Stimulated activated naive B cell treated with anti-CD40 and anti-IgM and Interleukin-4, amounts not matched to agents 10 μg/mL and 1 μg/mL and 100 μg/mL, for 72 hours (primary cell): ENCODE measurements around the gene CLEC19A.

Source experiments
- ATAC-seq, 2 donors: fragments of 150-1000 bp; cut with Tn5 transposase; replicated peaks; 2 replicates each; pipeline ENCODE4 v1.10.0; 2021; ENCODE audit warnings: moderate library complexity in 1 of 2
- DNase-seq: peaks from one replicate; pipeline ENCODE4 v3.0.0; 2021
- H3K27ac Mint-ChIP-seq: one replicate; pipeline ENCODE4 v1.8.0; 2022; ENCODE audit warnings: mild to moderate bottlenecking, mixed read lengths
- H3K27me3 Mint-ChIP-seq, 2 donors: one replicate each; pipeline ENCODE4 v1.8.0; 2022; ENCODE audit warnings: mixed read lengths in 2 of 2
- H3K36me3 Mint-ChIP-seq, 2 donors: one replicate each; pipeline ENCODE4 v1.8.0; 2022; ENCODE audit warnings: mixed read lengths in 2 of 2, mild to moderate bottlenecking in 1 of 2
- H3K4me1 Mint-ChIP-seq, 2 donors: one replicate each; pipeline ENCODE4 v1.8.0; 2022; ENCODE audit warnings: mixed read lengths in 2 of 2, mild to moderate bottlenecking in 1 of 2
- H3K4me3 Mint-ChIP-seq, 2 donors: one replicate each; pipeline ENCODE4 v1.8.0; 2022; ENCODE audit warnings: mild to moderate bottlenecking in 2 of 2, mixed read lengths in 2 of 2, moderate library complexity in 1 of 2
- H3K9me3 Mint-ChIP-seq, 2 donors: one replicate each; pipeline ENCODE4 v1.8.0; 2022; ENCODE audit warnings: mixed read lengths in 2 of 2, mild to moderate bottlenecking in 1 of 2

CLEC19A gene

GRCh38 chr16:19285431-19285830 is at the start of gene CLEC19A:
Gene CLEC19A (plus strand): TSS chr16:19285731. CDS start chr16:19285852, 121 bp downstream.
- H3K36me3 Mint-ChIP-seq = peaks cover 0 to 3% of the 10 kb centered on the region in 2 donors
- DNase-seq (no peak), ATAC-seq (no peak)
- peaks cover under 1 to 4% of the 10 kb centered on the region in 2 donors for H3K9me3 Mint-ChIP-seq
- H3K27me3 Mint-ChIP-seq = peaks cover 4% of the 10 kb centered on the region in 2 donors
- peaks cover 19 to 25% of the 10 kb centered on the region in 2 donors for H3K4me1 Mint-ChIP-seq
- H3K4me3 Mint-ChIP-seq = no peak within 1 kb of the TSS
- H3K27ac Mint-ChIP-seq = no peak within 1 kb of the TSS

GRCh38 chr16:19235886-19236285 is 49.6 kb upstream of the CLEC19A start:
- DNase-seq (no peak), ATAC-seq (no peak)
- Mint-ChIP-seq H3K27me3 (no peaks in the 10 kb centered on the region), H3K9me3 (peaks cover 12 to 23% of the 10 kb centered on the region in 2 donors), H3K4me3 (no peak overlapping the region), H3K36me3 (peaks cover 61 to 84% of the 10 kb centered on the region in 2 donors), H3K4me1 (no peaks in the 10 kb centered on the region), H3K27ac (no peak overlapping the region)

DNA sequence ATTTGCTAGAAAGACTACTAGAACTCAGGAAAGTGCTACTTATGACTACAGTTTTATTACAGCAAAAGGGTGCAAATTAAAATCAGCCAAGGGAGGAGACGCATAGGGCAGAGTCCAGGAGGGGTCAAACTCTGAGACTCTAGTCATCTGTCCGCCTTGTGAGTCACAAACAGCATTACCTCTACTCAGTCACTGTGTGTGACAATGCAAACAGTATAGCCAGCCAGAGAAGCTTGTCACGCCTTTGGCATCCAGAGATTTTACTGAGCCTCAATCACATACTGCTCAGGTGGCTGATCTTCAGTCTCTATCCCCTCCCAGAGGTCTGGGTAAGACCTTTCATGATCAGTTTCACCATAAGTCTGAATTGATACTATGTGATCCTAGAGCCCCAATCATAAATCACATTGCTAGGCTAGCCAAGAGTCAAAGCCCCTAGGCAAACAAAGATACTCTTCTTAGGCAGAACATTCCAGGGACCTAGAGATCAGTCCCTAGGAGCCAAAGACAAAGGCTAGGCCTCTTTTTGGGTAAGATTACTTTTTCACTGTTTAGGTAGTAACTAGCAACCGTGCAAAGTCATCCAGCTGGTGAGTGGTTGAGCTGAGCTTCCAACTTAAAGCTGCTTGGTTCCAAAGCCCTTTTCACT is 48.8 kb upstream of the CLEC19A start:
- no peaks in the 10 kb centered on the region for H3K27me3 Mint-ChIP-seq
- H3K27ac Mint-ChIP-seq = no peak overlapping the region
- peaks cover 60 to 85% of the 10 kb centered on the region in 2 donors for H3K36me3 Mint-ChIP-seq
- no peak overlapping the region for H3K4me3 Mint-ChIP-seq
- H3K9me3 Mint-ChIP-seq = peaks cover 12 to 25% of the 10 kb centered on the region in 2 donors
- no peaks in the 10 kb centered on the region for H3K4me1 Mint-ChIP-seq
- ATAC-seq (no peak), DNase-seq (no peak)

- Mint-ChIP-seq H3K4me1 (no peaks in the 10 kb centered on the region), H3K27ac (no peak overlapping the region), H3K9me3 (peaks cover 12 to 24% of the 10 kb centered on the region in 2 donors), H3K4me3 (no peak overlapping the region), H3K36me3 (peaks cover 57 to 85% of the 10 kb centered on the region in 2 donors), H3K27me3 (no peaks in the 10 kb centered on the region)
- no peak for ATAC-seq
- DNase-seq = no peak
Observed at GRCh38 chr16:19238406-19238805, 47.1 kb upstream of the CLEC19A start.

DNA sequence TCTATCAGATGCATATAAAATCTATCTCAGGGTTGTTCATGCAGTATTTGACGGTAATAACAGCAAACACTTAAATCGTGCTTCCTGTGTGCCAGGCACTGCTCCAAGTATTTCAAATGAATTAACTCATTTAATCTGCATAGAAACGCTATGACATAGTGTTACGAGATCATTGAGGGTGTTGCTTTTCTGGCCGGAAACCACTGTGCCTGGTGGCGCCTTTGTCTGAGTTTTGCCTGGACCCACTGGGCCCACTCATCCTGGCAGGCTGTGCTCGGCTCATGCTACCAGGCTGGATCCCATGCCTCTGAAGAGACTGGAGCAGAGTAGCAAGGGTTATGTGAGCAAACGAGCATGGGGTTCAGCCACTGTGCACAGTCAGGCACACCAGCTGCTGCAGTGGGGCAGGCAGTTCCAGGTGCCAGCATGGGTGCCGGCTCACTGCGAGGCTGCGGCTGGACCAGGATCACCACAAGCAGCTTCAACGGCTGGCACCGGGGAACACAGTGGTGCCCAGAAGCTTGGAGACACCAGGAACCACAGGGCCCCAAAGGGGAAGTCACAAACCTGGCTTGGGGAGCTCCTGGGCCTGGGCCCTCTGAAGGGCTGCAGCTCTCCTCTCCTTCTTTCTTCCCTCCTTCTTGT is 45.9 kb upstream of the CLEC19A start:
- H3K27ac Mint-ChIP-seq = no peak overlapping the region
- peaks cover 0 to 3% of the 10 kb centered on the region in 2 donors for H3K27me3 Mint-ChIP-seq
- H3K4me3 Mint-ChIP-seq = no peak overlapping the region
- H3K4me1 Mint-ChIP-seq = peaks cover 0 to under 1% of the 10 kb centered on the region in 2 donors
- H3K9me3 Mint-ChIP-seq = peaks cover 12 to 24% of the 10 kb centered on the region in 2 donors
- peaks cover 47 to 76% of the 10 kb centered on the region in 2 donors for H3K36me3 Mint-ChIP-seq
- DNase-seq (no peak), ATAC-seq (no peak)

DNA sequence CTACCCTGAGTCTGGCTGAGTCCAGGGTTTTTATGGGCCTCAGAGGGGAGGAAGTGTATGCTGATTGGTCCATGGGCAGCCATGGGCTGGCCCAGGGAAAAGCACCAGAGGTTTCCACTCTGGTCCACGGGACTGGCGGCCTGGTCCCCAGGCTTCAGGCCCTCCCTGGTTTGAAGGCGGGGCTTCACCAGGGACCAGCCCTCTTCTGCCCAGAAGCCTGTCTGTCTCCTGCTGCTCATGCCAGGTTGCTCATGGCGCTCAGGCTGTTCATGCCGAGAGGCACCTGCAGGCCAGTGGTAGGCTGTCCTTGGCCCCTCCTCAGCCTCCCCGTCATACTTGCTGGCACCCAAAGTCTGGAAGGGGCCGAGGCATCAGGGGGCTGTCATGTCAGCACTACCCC is 45.0 kb upstream of the CLEC19A start:
- Mint-ChIP-seq H3K36me3 (peaks cover 39 to 70% of the 10 kb centered on the region in 2 donors), H3K27ac (no peak overlapping the region), H3K4me1 (peaks cover 0 to 3% of the 10 kb centered on the region in 2 donors), H3K9me3 (peaks cover 4 to 19% of the 10 kb centered on the region in 2 donors), H3K27me3 (peaks cover 0 to 5% of the 10 kb centered on the region in 2 donors), H3K4me3 (no peak overlapping the region)
- DNase-seq (no peak), ATAC-seq (no peak)

DNA sequence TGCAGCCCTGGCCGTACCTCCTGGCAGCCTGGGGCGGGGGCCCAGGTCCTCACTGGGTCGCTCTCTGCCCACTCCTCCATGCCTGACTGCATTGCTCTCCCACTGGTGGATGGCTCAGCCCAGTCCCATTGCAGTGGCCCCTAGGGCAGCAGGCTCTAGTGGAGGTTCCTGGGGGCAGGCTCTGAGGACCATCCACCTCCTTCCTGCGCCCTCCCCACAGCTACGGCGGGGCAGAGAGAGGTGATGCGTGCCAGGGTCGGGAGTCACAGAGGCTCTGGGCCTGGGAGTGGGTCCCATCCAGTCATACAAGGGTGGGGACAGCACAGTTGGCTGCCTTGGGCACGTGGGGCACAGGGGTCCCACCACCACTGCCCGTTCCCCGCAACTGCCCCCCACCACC is 44.0 kb upstream of the CLEC19A start:
- no peak overlapping the region for H3K27ac Mint-ChIP-seq
- no peak for ATAC-seq
- H3K36me3 Mint-ChIP-seq = peaks cover 35 to 61% of the 10 kb centered on the region in 2 donors
- H3K4me1 Mint-ChIP-seq = peaks cover 0 to 3% of the 10 kb centered on the region in 2 donors
- no peak for DNase-seq
- no peak overlapping the region for H3K4me3 Mint-ChIP-seq
- H3K9me3 Mint-ChIP-seq = peaks cover 0 to 15% of the 10 kb centered on the region in 2 donors
- peaks cover 0 to 5% of the 10 kb centered on the region in 2 donors for H3K27me3 Mint-ChIP-seq

- peaks cover 0 to 5% of the 10 kb centered on the region in 2 donors for H3K27me3 Mint-ChIP-seq
- no peak overlapping the region for H3K4me3 Mint-ChIP-seq
- ATAC-seq = no peak
- peak overlapping the region; percentile 14 for H3K27ac Mint-ChIP-seq
- peaks cover 0 to 15% of the 10 kb centered on the region in 2 donors for H3K9me3 Mint-ChIP-seq
- peaks cover 0 to 3% of the 10 kb centered on the region in 2 donors for H3K4me1 Mint-ChIP-seq
- peaks cover 40 to 62% of the 10 kb centered on the region in 2 donors for H3K36me3 Mint-ChIP-seq
- DNase-seq = no peak
Observed at GRCh38 chr16:19242186-19242585, 43.3 kb upstream of the CLEC19A start.

- H3K36me3 Mint-ChIP-seq = peaks cover 37 to 61% of the 10 kb centered on the region in 2 donors
- DNase-seq = no peak
Observed at GRCh38 chr16:19242987-19243575, 42.5 kb upstream of the CLEC19A start.

DNA sequence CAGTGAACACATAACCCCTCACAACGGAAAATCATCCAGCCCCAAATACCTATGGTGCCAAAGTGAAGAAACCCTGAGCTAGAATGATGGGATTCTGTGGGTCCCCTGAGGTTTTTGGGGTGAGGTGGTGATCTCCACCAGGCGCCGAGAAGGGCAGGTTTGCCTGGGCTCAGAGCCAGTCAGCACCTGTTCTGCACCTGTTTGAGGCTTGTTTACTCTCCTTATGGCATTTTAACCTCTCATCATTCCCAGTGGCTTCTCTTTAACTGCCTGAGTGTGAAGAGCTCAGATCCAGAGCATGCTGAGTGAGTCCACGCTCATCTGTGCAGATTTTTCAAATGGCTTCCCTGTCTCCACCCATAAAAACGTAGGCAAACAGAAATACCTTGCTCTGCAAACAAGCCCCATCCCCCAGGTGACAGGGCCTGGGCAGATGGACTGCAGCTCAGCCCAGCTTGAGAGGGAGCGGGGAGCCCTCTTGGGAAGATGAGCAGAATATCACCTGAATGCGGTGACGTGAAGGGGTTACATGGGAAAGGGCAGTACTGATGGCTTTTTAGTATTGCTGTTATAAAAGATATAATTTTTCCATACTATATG is 40.1 kb upstream of the CLEC19A start:
- Mint-ChIP-seq H3K9me3 (peaks cover 0 to 11% of the 10 kb centered on the region in 2 donors), H3K27me3 (peaks cover 0 to 5% of the 10 kb centered on the region in 2 donors), H3K4me1 (peaks cover 0 to 4% of the 10 kb centered on the region in 2 donors), H3K4me3 (no peak overlapping the region), H3K36me3 (peaks cover 35 to 57% of the 10 kb centered on the region in 2 donors), H3K27ac (no peak overlapping the region)
- no peak for DNase-seq
- ATAC-seq = no peak

More at GRCh38 chr16:19242987-19243575, 42.5 kb upstream of the CLEC19A start:
- H3K4me1 Mint-ChIP-seq = peaks cover 0 to 3% of the 10 kb centered on the region in 2 donors
- peaks cover 0 to 5% of the 10 kb centered on the region in 2 donors for H3K27me3 Mint-ChIP-seq
- H3K27ac Mint-ChIP-seq = peak overlapping the region; percentile 56
- H3K4me3 Mint-ChIP-seq = no peak overlapping the region
- H3K9me3 Mint-ChIP-seq = peaks cover 0 to 16% of the 10 kb centered on the region in 2 donors
- no peak for ATAC-seq

DNA sequence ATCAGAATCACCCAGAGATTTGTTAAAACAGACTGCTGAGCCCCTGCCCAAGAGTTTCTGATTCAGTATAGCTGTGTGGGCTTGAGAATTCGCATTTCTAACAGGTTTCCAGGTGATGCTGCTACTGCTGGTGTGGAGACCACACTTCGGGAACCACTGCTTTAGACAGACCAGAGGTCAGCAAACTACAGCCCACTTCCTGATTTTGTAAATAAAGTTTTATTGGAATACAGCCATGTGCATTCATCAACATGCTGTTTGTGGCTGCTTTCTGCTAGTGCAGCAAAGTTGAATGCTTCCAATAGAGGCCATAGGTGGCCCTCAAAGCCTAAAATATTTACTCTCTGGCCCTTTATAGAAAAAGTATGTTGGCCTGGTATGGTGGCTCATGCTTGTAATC is 32.6 kb upstream of the CLEC19A start:
- DNase-seq (no peak), ATAC-seq (no peak)
- Mint-ChIP-seq H3K36me3 (peaks cover 27 to 56% of the 10 kb centered on the region in 2 donors), H3K4me1 (peaks cover 7 to 13% of the 10 kb centered on the region in 2 donors), H3K4me3 (no peak overlapping the region), H3K27me3 (peaks cover 0 to 7% of the 10 kb centered on the region in 2 donors), H3K9me3 (peaks cover 0 to under 1% of the 10 kb centered on the region in 2 donors), H3K27ac (no peak overlapping the region)

- Mint-ChIP-seq H3K9me3 (no peaks in the 10 kb centered on the region), H3K36me3 (peaks cover 14 to 49% of the 10 kb centered on the region in 2 donors), H3K27me3 (peaks cover 0 to 7% of the 10 kb centered on the region in 2 donors), H3K27ac (no peak overlapping the region), H3K4me1 (peaks cover 7 to 13% of the 10 kb centered on the region in 2 donors), H3K4me3 (no peak overlapping the region)
- ATAC-seq (no peak), DNase-seq (no peak)
Observed at GRCh38 chr16:19254611-19255010, 30.9 kb upstream of the CLEC19A start.

DNA sequence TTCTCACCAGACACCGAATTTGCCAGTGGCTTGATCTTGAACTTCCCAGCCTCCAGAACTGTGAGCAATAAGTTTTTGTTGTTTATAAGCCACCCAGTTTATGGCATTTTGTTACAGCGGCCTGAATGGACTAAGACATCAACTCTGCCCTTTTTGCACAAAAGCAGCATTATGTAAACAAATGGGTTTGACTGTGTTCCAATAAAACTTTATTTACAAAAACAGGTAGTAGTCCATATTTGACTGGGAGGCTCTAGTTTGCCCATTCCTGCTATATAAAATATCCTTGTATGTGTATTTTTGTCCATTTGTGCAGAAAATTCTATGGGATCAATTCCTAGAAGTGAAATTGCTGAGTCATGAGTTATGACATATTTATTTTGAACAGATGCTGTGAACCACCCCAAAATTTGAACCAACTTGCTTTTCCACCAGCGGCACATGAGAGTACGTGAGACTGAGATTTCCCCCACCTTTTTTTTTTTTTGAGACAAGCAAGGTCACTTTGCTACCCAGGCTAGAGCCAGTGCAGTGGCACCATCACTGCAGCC is 21.3 kb upstream of the CLEC19A start:
- H3K4me1 Mint-ChIP-seq = peaks cover 0 to 6% of the 10 kb centered on the region in 2 donors
- DNase-seq (no peak), ATAC-seq (no peak)
- H3K36me3 Mint-ChIP-seq = peaks cover 33 to 60% of the 10 kb centered on the region in 2 donors
- H3K9me3 Mint-ChIP-seq = peaks cover 24 to 28% of the 10 kb centered on the region in 2 donors
- H3K27me3 Mint-ChIP-seq = no peaks in the 10 kb centered on the region
- no peak overlapping the region for H3K27ac Mint-ChIP-seq
- no peak overlapping the region for H3K4me3 Mint-ChIP-seq

- H3K4me3 Mint-ChIP-seq = no peak overlapping the region
- no peak for ATAC-seq
- no peak for DNase-seq
- peaks cover 33 to 61% of the 10 kb centered on the region in 2 donors for H3K36me3 Mint-ChIP-seq
- H3K4me1 Mint-ChIP-seq = peaks cover 0 to 8% of the 10 kb centered on the region in 2 donors
- H3K27me3 Mint-ChIP-seq = no peaks in the 10 kb centered on the region
- H3K27ac Mint-ChIP-seq = no peak overlapping the region
- H3K9me3 Mint-ChIP-seq = peaks cover 29 to 31% of the 10 kb centered on the region in 2 donors
Observed at GRCh38 chr16:19265380-19265930, 20.1 kb upstream of the CLEC19A start.
